Transverse colon (tissue), 4 donors: ENCODE results near the gene HBZ.
"Not testable (repeated sequence)": the region's sequence is repeated elsewhere in the genome, so short reads cannot be mapped to it uniquely, and the experiment has no call there.

ENCODE experiments used
- EP300 ChIP-seq: sonication (generic); formaldehyde crosslinking; IDR thresholded peaks from one replicate; pipeline ENCODE4 v1.6.1; 2017; ENCODE audit warnings: antibody characterized with exemption, low read depth
- POLR2A ChIP-seq: fragments of 450-650 bp; IDR thresholded peaks from one replicate; pipeline ENCODE4 v1.6.1; 2016; ENCODE audit warnings: antibody characterized with exemption, mild to moderate bottlenecking, moderate library complexity
- POLR2AphosphoS5 ChIP-seq, 3 donors: sonication (generic); formaldehyde crosslinking; IDR thresholded peaks; one replicate each; pipeline ENCODE4 v1.6.1; 2016; ENCODE audit warnings: antibody characterized with exemption in 3 of 3
- TF ChIP-seq, protein P1 (sequence below), 5 experiments: fragments of 200-600 bp in 3 of 5; fragments of 450-650 bp in 2 of 5; sonication (generic) in 3 of 5; IDR thresholded peaks; 1 replicate in 2 of 5; 2 replicates in 3 of 5; pipeline ENCODE4 v1.5.1; 2016 to 2017; ENCODE audit warnings: antibody characterized with exemption in 5 of 5, inconsistent platforms in 3 of 5, mild to moderate bottlenecking in 2 of 5, moderate library complexity in 1 of 5

- TF ChIP-seq, protein P1, sequence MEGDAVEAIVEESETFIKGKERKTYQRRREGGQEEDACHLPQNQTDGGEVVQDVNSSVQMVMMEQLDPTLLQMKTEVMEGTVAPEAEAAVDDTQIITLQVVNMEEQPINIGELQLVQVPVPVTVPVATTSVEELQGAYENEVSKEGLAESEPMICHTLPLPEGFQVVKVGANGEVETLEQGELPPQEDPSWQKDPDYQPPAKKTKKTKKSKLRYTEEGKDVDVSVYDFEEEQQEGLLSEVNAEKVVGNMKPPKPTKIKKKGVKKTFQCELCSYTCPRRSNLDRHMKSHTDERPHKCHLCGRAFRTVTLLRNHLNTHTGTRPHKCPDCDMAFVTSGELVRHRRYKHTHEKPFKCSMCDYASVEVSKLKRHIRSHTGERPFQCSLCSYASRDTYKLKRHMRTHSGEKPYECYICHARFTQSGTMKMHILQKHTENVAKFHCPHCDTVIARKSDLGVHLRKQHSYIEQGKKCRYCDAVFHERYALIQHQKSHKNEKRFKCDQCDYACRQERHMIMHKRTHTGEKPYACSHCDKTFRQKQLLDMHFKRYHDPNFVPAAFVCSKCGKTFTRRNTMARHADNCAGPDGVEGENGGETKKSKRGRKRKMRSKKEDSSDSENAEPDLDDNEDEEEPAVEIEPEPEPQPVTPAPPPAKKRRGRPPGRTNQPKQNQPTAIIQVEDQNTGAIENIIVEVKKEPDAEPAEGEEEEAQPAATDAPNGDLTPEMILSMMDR (IDR thresholded peaks at IDR 0.05), result not testable (repeated sequence)
- TF ChIP-seq POLR2A; EP300; POLR2AphosphoS5 (IDR thresholded peaks at IDR 0.05): not testable (repeated sequence)
These were observed 51.6 kb downstream of the HBZ start for GRCh38 chr16:204046-204445.
